Adrenal gland (tissue), 12 donors: ENCODE data around the gene USP40. TPM values are rescaled to one million over a fixed set of nuclear protein-coding genes. Genes with fewer than 3 reads are reported as not detected.

ENCODE experiments used
- DNase-seq, 7 donors: peaks; one replicate each; pipeline ENCODE4 v3.0.0-alpha.2; 2019 to 2020
- H3K27ac ChIP-seq, 5 donors: fragments of 200-600 bp; sonication (generic) in 4 of 5; 1 replicate in 3 of 5; 2 replicates in 2 of 5; pipeline versions ENCODE4 v1.5.1 to v1.8.0; 2016 to 2020; ENCODE audit warnings: mild to moderate bottlenecking in 1 of 5
- H3K27me3 ChIP-seq: fragments of 200-600 bp; 2 replicates; pipeline ENCODE4 v1.8.0; 2021
- H3K36me3 ChIP-seq, 2 donors: fragments of 200-600 bp; replicated peaks in 1 of 2; 1 replicate in 1 of 2; 2 replicates in 1 of 2; pipeline versions ENCODE4 v1.5.1 to v1.8.0; 2018 to 2022
- H3K4me1 ChIP-seq, 2 donors: fragments of 200-600 bp; replicated peaks in 1 of 2; 1 replicate in 1 of 2; 2 replicates in 1 of 2; pipeline versions ENCODE4 v1.5.1 to v1.8.0; 2018 to 2021
- H3K4me3 ChIP-seq, 4 donors: fragments of 200-600 bp; sonication (generic) in 3 of 4; one replicate each; pipeline ENCODE4 v1.5.1; 2016 to 2018
- H3K9me3 ChIP-seq, 3 donors: fragments of 200-600 bp; sonication (generic) in 1 of 3; replicated peaks in 1 of 3; 1 replicate in 2 of 3; 2 replicates in 1 of 3; pipeline versions ENCODE4 v1.5.1 to v1.8.0; 2016 to 2021
- CTCF ChIP-seq, 6 experiments: fragments of 450-650 bp in 4 of 6; fragments of 200-600 bp in 2 of 6; sonication (generic) in 1 of 6; IDR thresholded peaks; 1 replicate in 5 of 6; 2 replicates in 1 of 6; pipeline versions ENCODE4 v1.5.1 to v1.8.0; 2016 to 2021; ENCODE audit warnings: antibody characterized with exemption in 6 of 6, mild to moderate bottlenecking in 2 of 6, moderate library complexity in 1 of 6
- POLR2A ChIP-seq, 2 donors: fragments of 450-650 bp; IDR thresholded peaks; one replicate each; pipeline ENCODE4 v1.6.1; 2017; ENCODE audit warnings: antibody characterized with exemption in 2 of 2, mild to moderate bottlenecking in 2 of 2, moderate library complexity in 1 of 2
- WGBS, 4 donors: extraction: QIAGEN DNeasy Blood & Tissue Kit in 2 of 4; methylation state at CpG; one replicate each; pipeline versions ENCODE4 v1.1.5 to v1.1.7; 2013 to 2017; 5-methylcytosine and 5-hydroxymethylcytosine counted together
- intact Hi-C, 2 donors: fragments of 100-400 bp; cut with DNase I; formaldehyde crosslinking; loops; one replicate each; pipeline versions ENCODE4 v1.14.1 to v1.15.0; 2022 to 2023
- polyA plus RNA-seq, 3 donors: library from polyadenylated mRNA; stranded (reverse); fragments of 200-250 nt in 2 of 3; fragments of 350-450 nt in 1 of 3; fragmentation: Illumina TruSeq in 1 of 3; extraction: RNeasy Lipid Tissue Mini Kit (QIAGEN cat#74804) in 1 of 3; gene quantifications; one replicate each; pipeline ENCODE4 v1.2.3, GENCODE V29; 2013 to 2014
- total RNA-seq, 9 donors: library from RNA; depleted of rRNA in 4 of 9; stranded (reverse); fragments of >200 nt in 4 of 9; fragments of 120-200 nt in 1 of 9; fragmentation: NEBNext Ultra II Directional in 1 of 9; extraction: Animal tissue kit (Norgen Biotek cat#: 25700) in 1 of 9; gene quantifications; one replicate each; pipeline versions ENCODE4 v1.1.0 to v1.2.4, GENCODE V29; 2013 to 2023
- donor health status: healthy with polysubstance abuse.
- donor health status: Bipolar disorder and iron deficiency.
- donor health status: DM: yes; HTN: yes; CAD: no.
- donor health status: DM: no; HTN: no; CAD: no.
- donor health status: DM: no; HTN: no; CAD: no.
- donor health status: DM: yes; HTN: yes; CAD: no.

The USP40 gene
- total and polyA plus RNA-seq, 12 donors, result 25.1 to 98.7 (median 46.3) TPM

- intact Hi-C loops, result no loop called here
- Histone ChIP-seq H3K9me3 (no peaks in the 10 kb centered on the region), H3K27me3 (no peaks in the 10 kb centered on the region), H3K4me3 (no peak overlapping the region), H3K27ac (no peak overlapping the region), H3K36me3 (no peaks in the 10 kb centered on the region), H3K4me1 (no peaks in the 10 kb centered on the region)
- TF ChIP-seq CTCF (IDR thresholded peaks at IDR 0.05) (no peak), POLR2A (IDR thresholded peaks at IDR 0.05) (no peak)
- WGBS, 4 donors, result 83 to 86% (median 84%) methylated on average over 4 of the region's 4 CpGs
- DNase-seq, result peak in 1 of 7 donors; percentile 1
These were observed 136.5 kb downstream of the USP40 start for GRCh38 chr2:233430081-233430480.

GRCh38 chr2:233429175-233429897 lies 137.2 kb downstream of the USP40 start:
- Histone ChIP-seq H3K9me3 (no peaks in the 10 kb centered on the region), H3K36me3 (no peaks in the 10 kb centered on the region), H3K4me3 (no peak overlapping the region), H3K4me1 (no peaks in the 10 kb centered on the region), H3K27ac (no peak overlapping the region), H3K27me3 (no peaks in the 10 kb centered on the region)
- intact Hi-C loops, result no loop called here
- 92 to 97% (median 94%) methylated on average over 18 to 20 of the region's 20 CpGs for WGBS, 4 donors
- peak in 1 of 7 donors; percentile 7 for DNase-seq
- TF ChIP-seq POLR2A (IDR thresholded peaks at IDR 0.05) (no peak), CTCF (IDR thresholded peaks at IDR 0.05) (no peak)

GRCh38 chr2:233428438-233428837 lies 138.1 kb downstream of the USP40 start:
- peak in 1 of 7 donors; percentile 2 for DNase-seq
- TF ChIP-seq POLR2A (IDR thresholded peaks at IDR 0.05) (no peak), CTCF (IDR thresholded peaks at IDR 0.05) (no peak)
- H3K4me1 ChIP-seq, result no peaks in the 10 kb centered on the region
- H3K4me3 ChIP-seq, result no peak overlapping the region
- 92 to 100% (median 98%) methylated on average over 4 to 7 of the region's 7 CpGs for WGBS, 4 donors
- no peaks in the 10 kb centered on the region for H3K9me3 ChIP-seq
- intact Hi-C loops, result no loop called here
- H3K27ac ChIP-seq, result no peak overlapping the region
- no peaks in the 10 kb centered on the region for H3K36me3 ChIP-seq
- no peaks in the 10 kb centered on the region for H3K27me3 ChIP-seq

- intact Hi-C loops, result no loop called here
- H3K27me3 ChIP-seq, result no peaks in the 10 kb centered on the region
- peak in 1 of 7 donors; percentile 12 for DNase-seq
- H3K27ac ChIP-seq, result no peak overlapping the region
- no peaks in the 10 kb centered on the region for H3K4me1 ChIP-seq
- H3K4me3 ChIP-seq, result no peak overlapping the region
- H3K9me3 ChIP-seq, result no peaks in the 10 kb centered on the region
- 60 to 93% (median 92%) methylated on average over 2 to 3 of the region's 3 CpGs for WGBS, 4 donors
- no peak for TF ChIP-seq CTCF (IDR thresholded peaks at IDR 0.05)
- TF ChIP-seq POLR2A (IDR thresholded peaks at IDR 0.05), result no peak
- H3K36me3 ChIP-seq, result no peaks in the 10 kb centered on the region
These were observed 138.6 kb downstream of the USP40 start for GRCh38 chr2:233428008-233428407.
